H9 (cell line): ENCODE measurements around the gene CELF4. TPM values are rescaled to one million over a fixed set of nuclear protein-coding genes. Genes with fewer than 3 reads are reported as not detected.

Source experiments
- DNase-seq: peaks from one replicate; pipeline ENCODE4 v3.0.0-alpha.2; 2017
- H2AFZ ChIP-seq: one replicate; pipeline ENCODE4 v1.6.1; 2013; ENCODE audit warnings: mild to moderate bottlenecking, low read length, control low read depth, moderate library complexity
- H2AK5ac ChIP-seq: 2 replicates; pipeline ENCODE4 v1.6.1; 2013; ENCODE audit warnings: low read length, control low read depth, mixed read lengths; ENCODE audit not compliant: insufficient read length
- H2BK120ac ChIP-seq: one replicate; pipeline ENCODE4 v1.6.1; 2013; ENCODE audit warnings: low read depth, mild to moderate bottlenecking, low read length, control low read depth, inconsistent platforms; ENCODE audit not compliant: poor library complexity, severe bottlenecking
- H2BK12ac ChIP-seq: 2 replicates; pipeline ENCODE4 v1.6.1; 2013; ENCODE audit warnings: low read length, control low read depth, mixed read lengths, low read depth; ENCODE audit not compliant: insufficient read length
- H2BK15ac ChIP-seq: 2 replicates; pipeline ENCODE4 v1.6.1; 2013; ENCODE audit warnings: low read depth, low read length, control low read depth
- H2BK20ac ChIP-seq: one replicate; pipeline ENCODE4 v1.6.1; 2013; ENCODE audit warnings: low read depth, mild to moderate bottlenecking, low read length, control low read depth, inconsistent platforms; ENCODE audit not compliant: poor library complexity, severe bottlenecking
- H2BK5ac ChIP-seq: 2 replicates; pipeline ENCODE4 v1.6.1; 2013; ENCODE audit warnings: low read length, control low read depth, mixed read lengths; ENCODE audit not compliant: insufficient read length
- H3K14ac ChIP-seq: 2 replicates; pipeline ENCODE4 v1.6.1; 2013; ENCODE audit warnings: low read length, control low read depth; ENCODE audit not compliant: insufficient read depth
- H3K18ac ChIP-seq: 2 replicates; pipeline ENCODE4 v1.6.1; 2013; ENCODE audit warnings: low read depth, mild to moderate bottlenecking, mixed read lengths, low read length, control low read depth; ENCODE audit not compliant: insufficient read length
- H3K23ac ChIP-seq: 2 replicates; pipeline ENCODE4 v1.6.1; 2013; ENCODE audit warnings: low read length, control low read depth, mixed read lengths, low read depth; ENCODE audit not compliant: insufficient read length
- H3K23me2 ChIP-seq: 2 replicates; pipeline ENCODE4 v1.6.1; 2013; ENCODE audit warnings: low read depth, mild to moderate bottlenecking, mixed read lengths, low read length, control low read depth; ENCODE audit not compliant: insufficient read length, poor library complexity, severe bottlenecking
- H3K27ac ChIP-seq: 2 replicates; pipeline ENCODE4 v1.5.1; 2013; ENCODE audit warnings: low read length, control low read depth, mixed read lengths, low read depth; ENCODE audit not compliant: insufficient read length
- H3K27me3 ChIP-seq: 2 replicates; pipeline ENCODE4 v1.6.1; 2013; ENCODE audit warnings: low read length, control low read depth, inconsistent platforms; ENCODE audit not compliant: insufficient read depth
- H3K4ac ChIP-seq: 2 replicates; pipeline ENCODE4 v1.6.1; 2013; ENCODE audit warnings: low read depth, mild to moderate bottlenecking, control low read depth, inconsistent platforms, low read length, moderate library complexity
- H3K4me1 ChIP-seq: 2 replicates; pipeline ENCODE4 v1.6.1; 2013; ENCODE audit warnings: low read length, control low read depth, inconsistent platforms; ENCODE audit not compliant: insufficient read depth
- H3K4me2 ChIP-seq: 2 replicates; pipeline ENCODE4 v1.6.1; 2013; ENCODE audit warnings: low read length, control low read depth, mixed read lengths; ENCODE audit not compliant: insufficient read length, insufficient read depth
- H3K56ac ChIP-seq: 2 replicates; pipeline ENCODE4 v1.6.1; 2013; ENCODE audit warnings: low read depth, mild to moderate bottlenecking, mixed read lengths, low read length, control low read depth; ENCODE audit not compliant: insufficient read length
- H3K79me1 ChIP-seq: 2 replicates; pipeline ENCODE4 v1.6.1; 2013; ENCODE audit warnings: low read depth, mild to moderate bottlenecking, moderate library complexity, low read length, control low read depth, inconsistent platforms; ENCODE audit not compliant: insufficient read depth, poor library complexity, severe bottlenecking
- H3K79me2 ChIP-seq: 2 replicates; pipeline ENCODE4 v1.6.1; 2013; ENCODE audit warnings: low read length, control low read depth, inconsistent platforms; ENCODE audit not compliant: insufficient read depth
- H3K9ac ChIP-seq: 2 replicates; pipeline ENCODE4 v1.6.1; 2013; ENCODE audit warnings: low read length, control low read depth, mixed read lengths; ENCODE audit not compliant: insufficient read length; ENCODE audit errors: extremely low read depth
- H3K9me3 ChIP-seq: one replicate; pipeline ENCODE4 v1.6.1; 2013; ENCODE audit warnings: low read depth, low read length, inconsistent platforms; ENCODE audit not compliant: control insufficient read depth
- H3T11ph ChIP-seq: one replicate; pipeline ENCODE4 v1.6.1; 2013; ENCODE audit warnings: mild to moderate bottlenecking, low read length, control low read depth, inconsistent platforms
- H4K20me1 ChIP-seq: one replicate; pipeline ENCODE4 v1.6.1; 2013; ENCODE audit not compliant: control insufficient read depth, insufficient read length, insufficient read depth
- H4K5ac ChIP-seq: 2 replicates; pipeline ENCODE4 v1.6.1; 2013; ENCODE audit warnings: low read depth, mild to moderate bottlenecking, mixed read lengths, low read length, control low read depth; ENCODE audit not compliant: insufficient read length
- H4K8ac ChIP-seq: replicated peaks from 2 replicates; pipeline ENCODE4 v1.6.1; 2013; ENCODE audit warnings: low read length, control low read depth, mixed read lengths, low read depth; ENCODE audit not compliant: insufficient read length
- H4K91ac ChIP-seq: 2 replicates; pipeline ENCODE4 v1.6.1; 2013; ENCODE audit warnings: low read depth, mild to moderate bottlenecking, moderate library complexity, mixed read lengths, low read length, control low read depth; ENCODE audit not compliant: insufficient read length
- H3K27ac Mint-ChIP-seq, 3 experiments: 2 replicates in 2 of 3; 3 replicates in 1 of 3; pipeline ENCODE4 v1.8.0; 2020 to 2021; ENCODE audit warnings: mixed read lengths in 3 of 3, mild to moderate bottlenecking in 1 of 3, moderate library complexity in 1 of 3
- H3K27me3 Mint-ChIP-seq: 2 replicates; pipeline ENCODE4 v1.8.0; 2021; ENCODE audit warnings: low read depth, mild to moderate bottlenecking, moderate library complexity, mixed read lengths
- H3K36me3 Mint-ChIP-seq, 3 experiments: 2 replicates in 2 of 3; 3 replicates in 1 of 3; pipeline ENCODE4 v1.8.0; 2020 to 2021; ENCODE audit warnings: low read depth in 3 of 3, mixed read lengths in 3 of 3; ENCODE audit not compliant: insufficient read depth in 1 of 3
- H3K4me1 Mint-ChIP-seq, 2 experiments: 2 replicates each; pipeline ENCODE4 v1.8.0; 2020; ENCODE audit warnings: mixed read lengths in 2 of 2
- H3K4me3 Mint-ChIP-seq, 2 experiments: 2 replicates in 1 of 2; 3 replicates in 1 of 2; pipeline ENCODE4 v1.8.0; 2020 to 2021; ENCODE audit warnings: mild to moderate bottlenecking in 2 of 2, mixed read lengths in 2 of 2, moderate library complexity in 1 of 2
- H3K9me3 Mint-ChIP-seq, 2 experiments: 2 replicates in 1 of 2; 3 replicates in 1 of 2; pipeline ENCODE4 v1.8.0; 2020; ENCODE audit warnings: mild to moderate bottlenecking in 2 of 2, mixed read lengths in 2 of 2, moderate library complexity in 1 of 2
- WGBS: extraction: QIAGEN DNeasy Blood & Tissue Kit; methylation state at CpG from one replicate; pipeline ENCODE4 v1.1.7; 2013; ENCODE audit warnings: missing lambda C conversion rate, low lambda C conversion rate, mixed read lengths; ENCODE audit not compliant: insufficient read length; ENCODE audit errors: extremely low coverage; 5-methylcytosine and 5-hydroxymethylcytosine counted together
- total RNA-seq: library from RNA; stranded (reverse); gene quantifications from 2 replicates; pipeline ENCODE4 v1.2.1, GENCODE V29; 2021
- TF ChIP-seq, protein P1 (sequence below): fragments of 200-600 bp; sonication (generic); conservative IDR thresholded peaks from 3 replicates; pipeline ENCODE4 v1.8.0; 2021; ENCODE audit warnings: antibody characterized with exemption, mild to moderate bottlenecking

CELF4 gene
- total RNA-seq, 1 experiment from 2014 or later, result 1.1 TPM

DNA sequence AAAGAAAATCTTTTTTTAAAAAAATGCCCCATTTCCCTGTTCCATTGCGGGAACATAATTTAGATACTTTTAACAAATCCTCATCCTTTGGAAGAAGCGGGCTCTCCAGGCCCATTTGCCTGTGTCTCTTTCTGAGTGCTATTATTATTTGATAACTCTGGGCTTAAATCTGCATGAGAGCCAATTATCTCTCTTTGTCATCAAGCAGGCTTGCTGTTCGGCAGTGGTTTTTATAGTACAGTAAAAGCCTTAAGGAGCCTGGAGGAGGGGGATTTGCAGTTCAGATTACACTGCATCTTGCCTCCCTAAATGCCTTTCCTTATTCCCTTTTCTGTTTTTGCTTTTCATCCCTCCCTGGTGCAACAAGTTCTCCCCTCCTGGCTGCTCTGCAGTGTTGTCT is 50.6 kb downstream of the CELF4 start:
- Histone ChIP-seq H3K14ac (no peak overlapping the region), H2AK5ac (no peak overlapping the region), H3K4me2 (no peak overlapping the region), H3K79me2 (no peaks in the 10 kb centered on the region), H3K23ac (no peak overlapping the region), H2BK15ac (no peak overlapping the region), H3K4ac (no peak overlapping the region), H3K27me3 (no peaks in the 10 kb centered on the region), H2BK20ac (no peak overlapping the region), H4K5ac (no peak overlapping the region), H3K9ac (no peak overlapping the region), H3K9me3 (no peaks in the 10 kb centered on the region), H3K27ac (no peak overlapping the region), H3K56ac (no peak overlapping the region), H4K8ac (no peak overlapping the region), H3K23me2 (no peaks in the 10 kb centered on the region), H4K91ac (no peak overlapping the region), H2BK12ac (no peak overlapping the region), H3K18ac (no peak overlapping the region), H3K79me1 (no peaks in the 10 kb centered on the region), H2BK5ac (no peak overlapping the region), H3K4me1 (no peaks in the 10 kb centered on the region), H2BK120ac (no peak overlapping the region), H4K20me1 (no peaks in the 10 kb centered on the region), H2AFZ (no peak overlapping the region), H3T11ph (no peak overlapping the region)
- no peak overlapping the region for H3K27ac Mint-ChIP-seq
- H3K4me1 Mint-ChIP-seq, result peaks cover 6 to 19% of the 10 kb centered on the region in 2 experiments
- peaks cover under 1 to 10% of the 10 kb centered on the region in 2 experiments; a peak in 4 of 5 replicates for H3K9me3 Mint-ChIP-seq
- no peak overlapping the region for H3K4me3 Mint-ChIP-seq
- TF ChIP-seq, protein P1, sequence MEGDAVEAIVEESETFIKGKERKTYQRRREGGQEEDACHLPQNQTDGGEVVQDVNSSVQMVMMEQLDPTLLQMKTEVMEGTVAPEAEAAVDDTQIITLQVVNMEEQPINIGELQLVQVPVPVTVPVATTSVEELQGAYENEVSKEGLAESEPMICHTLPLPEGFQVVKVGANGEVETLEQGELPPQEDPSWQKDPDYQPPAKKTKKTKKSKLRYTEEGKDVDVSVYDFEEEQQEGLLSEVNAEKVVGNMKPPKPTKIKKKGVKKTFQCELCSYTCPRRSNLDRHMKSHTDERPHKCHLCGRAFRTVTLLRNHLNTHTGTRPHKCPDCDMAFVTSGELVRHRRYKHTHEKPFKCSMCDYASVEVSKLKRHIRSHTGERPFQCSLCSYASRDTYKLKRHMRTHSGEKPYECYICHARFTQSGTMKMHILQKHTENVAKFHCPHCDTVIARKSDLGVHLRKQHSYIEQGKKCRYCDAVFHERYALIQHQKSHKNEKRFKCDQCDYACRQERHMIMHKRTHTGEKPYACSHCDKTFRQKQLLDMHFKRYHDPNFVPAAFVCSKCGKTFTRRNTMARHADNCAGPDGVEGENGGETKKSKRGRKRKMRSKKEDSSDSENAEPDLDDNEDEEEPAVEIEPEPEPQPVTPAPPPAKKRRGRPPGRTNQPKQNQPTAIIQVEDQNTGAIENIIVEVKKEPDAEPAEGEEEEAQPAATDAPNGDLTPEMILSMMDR, result no peak
- no peaks in the 10 kb centered on the region; a peak in 1 of 7 replicates for H3K36me3 Mint-ChIP-seq
- DNase-seq, result no peak
- peaks cover 51% of the 10 kb centered on the region for H3K27me3 Mint-ChIP-seq
- no CpG with 5 or more reads among the region's 3 CpGs for WGBS
